GM18507 (cell line): ENCODE measurements around the gene CABP4.
"Not testable (repeated sequence)": the region's sequence is repeated elsewhere in the genome, so short reads cannot be mapped to it uniquely, and the experiment has no call there.

Source experiments
- DNase-seq: peaks from one replicate; pipeline ENCODE4 v3.0.0; 2011; ENCODE audit warnings: low read depth; ENCODE audit not compliant: insufficient read length; ENCODE audit errors: extremely low spot score
- FAIRE-seq: peaks from 2 replicates; lab custom pipeline; 2011; peaks lifted over from hg19 to GRCh38; lab: Jason Lieb, UNC

The CABP4 gene

GRCh38 chr11:67468759-67469507 is 13.8 kb downstream of the CABP4 start, which contains the start of gene TMEM134:
TMEM134 (minus strand) TSS chr11:67469251; CDS start chr11:67469192, 59 bp downstream.
- peak; percentile 69 for FAIRE-seq

GRCh38 chr11:67469508-67469811 is 14.3 kb downstream of the CABP4 start:
- DNase-seq (no peak), FAIRE-seq (no peak)

More at GRCh38 chr11:67468759-67469507, 13.8 kb downstream of the CABP4 start, which contains the start of gene TMEM134:
- peak; percentile 87 for DNase-seq

GRCh38 chr11:67470337-67471002 is 15.3 kb downstream of the CABP4 start:
- no peak for FAIRE-seq
- DNase-seq, result no peak

GRCh38 chr11:67472882-67473281 is 17.7 kb downstream of the CABP4 start:
- DNase-seq (no peak), FAIRE-seq (no peak)

DNA sequence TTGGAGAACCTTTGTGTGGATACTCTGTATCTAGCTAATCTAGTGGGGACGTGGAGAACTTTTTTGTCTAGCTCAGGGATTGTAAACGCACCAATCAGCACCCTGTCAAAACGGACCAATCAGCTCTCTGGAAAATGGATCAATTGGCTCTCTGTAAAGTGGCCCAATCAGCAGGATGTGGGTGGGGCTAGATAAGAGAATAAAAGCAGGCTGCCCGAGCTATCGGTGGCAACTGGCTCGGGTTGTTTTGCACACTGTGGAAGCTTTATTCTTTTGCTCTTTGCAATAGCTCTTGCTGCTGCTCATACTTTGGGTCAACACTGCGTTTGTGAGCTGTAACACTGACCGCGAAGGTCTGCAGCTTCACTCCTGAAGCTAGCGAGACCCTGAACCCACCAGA is 21.5 kb downstream of the CABP4 start:
- DNase-seq, FAIRE-seq: not testable (repeated sequence)

- not testable (repeated sequence) for FAIRE-seq
Observed at GRCh38 chr11:67477344-67478050, 22.3 kb downstream of the CABP4 start.

DNA sequence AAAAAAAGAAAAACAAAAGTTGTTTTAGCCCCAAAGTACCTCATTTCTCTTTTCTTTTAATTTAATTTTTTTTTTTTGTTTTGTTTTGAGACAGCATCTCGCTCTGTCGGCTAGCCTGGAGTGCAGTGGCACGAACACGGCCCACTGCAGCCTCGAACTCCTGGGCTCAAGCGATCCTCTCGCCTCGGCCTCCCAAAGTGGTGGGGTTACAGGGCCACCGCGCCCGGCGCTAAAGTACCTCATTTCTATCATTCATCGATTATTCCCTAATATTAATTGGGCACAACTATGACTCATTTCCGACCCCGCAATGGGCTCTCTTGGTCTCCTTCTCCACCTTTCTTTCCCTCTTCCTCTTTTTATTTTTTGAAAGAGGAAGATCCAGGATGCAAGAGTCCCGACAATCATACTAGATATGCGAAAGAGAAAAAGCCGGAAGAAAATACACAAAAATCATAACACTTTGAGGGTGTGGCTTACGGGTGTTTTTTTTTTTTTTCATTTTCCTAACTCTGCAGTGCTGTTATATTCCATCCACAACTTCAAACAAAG is 27.2 kb downstream of the CABP4 start:
- no peak for FAIRE-seq

More at GRCh38 chr11:67477344-67478050, 22.3 kb downstream of the CABP4 start:
- DNase-seq, result not testable (repeated sequence)

DNA sequence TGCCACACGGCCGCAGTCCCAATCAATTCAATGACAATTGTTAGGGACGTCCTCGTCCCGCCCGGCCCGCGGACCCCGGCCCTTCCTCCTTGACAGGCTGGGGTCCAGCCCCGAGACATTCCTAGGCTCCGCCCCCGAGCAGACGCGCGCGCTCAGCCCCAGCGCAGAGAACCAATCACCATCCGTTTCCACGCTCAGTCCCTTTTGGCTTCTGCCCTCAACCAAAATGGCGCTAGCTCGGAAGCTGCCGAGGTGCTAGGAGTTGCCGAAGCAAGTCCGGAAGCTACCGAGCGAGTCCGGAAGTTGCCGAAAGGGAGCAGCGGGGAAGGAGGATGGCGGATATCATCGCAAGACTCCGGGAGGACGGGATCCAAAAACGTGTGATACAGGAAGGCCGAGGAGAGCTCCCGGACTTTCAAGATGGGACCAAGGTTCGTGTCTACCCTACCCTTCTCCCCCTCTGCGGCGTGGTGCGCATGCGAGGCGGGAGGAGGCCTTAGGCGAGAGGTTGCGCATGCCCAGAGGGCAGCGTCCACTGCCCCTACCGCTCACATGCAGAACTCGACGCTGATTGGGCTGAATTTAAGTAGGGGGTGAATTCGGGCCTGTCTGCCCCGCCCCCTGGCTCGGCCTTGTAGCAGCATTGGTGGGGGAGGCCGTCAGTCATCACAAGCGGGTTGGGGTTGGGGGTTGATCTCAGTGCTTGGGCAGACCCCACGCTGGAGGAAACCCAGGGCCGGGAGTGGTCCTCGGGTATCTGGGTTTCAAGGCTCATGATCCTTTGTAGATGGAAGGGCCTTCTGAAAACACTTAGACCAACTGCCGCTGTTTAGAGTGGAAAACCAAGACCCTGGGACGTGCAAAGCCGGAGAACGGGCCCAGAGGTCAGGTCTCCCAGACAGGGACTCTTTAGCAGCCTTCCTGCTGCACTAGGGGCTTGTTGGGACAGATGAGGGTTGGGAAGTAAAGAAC is 28.0 kb downstream of the CABP4 start, which contains the start of gene AIP:
Gene AIP (plus strand): TSS at position 200 of the 972 bp plus-strand sequence. CDS start 133 bp downstream, at position 333.
- peak; percentile 88 for DNase-seq
- FAIRE-seq, result peak; percentile 96

More for the DNA sequence above, 27.2 kb downstream of the CABP4 start:
- DNase-seq, result no peak

DNA sequence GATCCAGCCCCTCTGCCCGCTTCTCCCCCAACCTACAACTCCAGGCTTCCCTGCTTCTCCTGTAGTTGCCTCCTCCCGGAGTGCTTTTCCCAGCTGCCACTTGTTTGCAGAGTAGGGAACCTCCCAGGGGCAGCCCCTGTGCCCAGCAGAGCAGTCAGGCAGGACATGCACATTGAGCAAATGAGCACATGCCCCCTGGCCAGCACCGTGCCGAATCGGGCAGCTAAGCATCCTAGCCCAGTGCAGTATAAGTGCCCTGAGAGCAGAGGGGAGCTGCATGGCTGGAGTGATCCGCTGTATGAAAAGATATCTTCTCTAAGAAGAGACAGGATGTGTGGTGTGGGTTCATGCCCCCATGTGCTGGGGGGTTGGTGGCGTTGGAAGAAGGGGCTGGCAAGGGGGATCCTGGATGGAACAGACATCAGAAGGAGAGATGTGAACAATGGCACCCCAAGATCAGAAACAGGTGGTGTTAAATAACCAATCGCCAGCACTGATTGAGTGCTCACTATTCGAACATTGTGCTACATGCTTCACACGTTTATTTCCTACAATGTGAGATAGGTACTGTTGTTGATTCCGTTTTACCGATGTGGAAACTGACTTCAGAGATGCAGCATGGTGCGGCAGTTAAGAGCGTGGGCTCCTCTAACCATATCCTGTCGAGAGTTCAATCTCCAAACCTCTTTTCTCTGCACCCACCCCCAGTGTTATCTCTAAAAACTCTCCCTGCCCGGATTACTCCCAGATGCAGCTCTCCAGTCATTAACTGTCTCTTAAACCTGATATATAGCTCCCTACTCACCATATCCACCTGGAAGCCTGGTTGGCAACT is 28.9 kb downstream of the CABP4 start:
- peak; percentile 45 for FAIRE-seq
- no peak for DNase-seq

DNA sequence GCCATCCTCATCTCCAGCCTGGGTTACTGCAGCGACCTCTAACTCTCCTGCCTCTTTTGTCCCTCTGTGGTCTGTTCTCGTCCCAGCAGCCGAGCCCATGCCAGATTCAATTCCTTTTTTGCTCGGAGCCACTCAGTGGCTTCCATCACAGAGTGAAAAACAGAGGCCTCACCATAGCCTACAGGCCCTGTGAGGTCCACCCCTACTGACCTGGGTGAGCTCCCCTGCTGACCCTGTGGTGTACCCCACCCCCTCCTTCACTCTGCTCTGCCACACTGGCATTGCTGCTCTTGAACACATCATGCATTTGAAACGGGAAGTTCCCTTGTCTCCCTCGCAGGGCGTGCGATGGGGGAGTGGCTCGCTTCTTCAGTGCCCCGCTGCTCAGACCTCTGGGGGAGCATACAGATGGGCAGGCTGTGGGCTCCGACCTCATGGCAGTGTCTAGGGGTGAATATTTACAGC is 29.7 kb downstream of the CABP4 start:
- FAIRE-seq (peak; percentile 95), DNase-seq (no peak)

DNA sequence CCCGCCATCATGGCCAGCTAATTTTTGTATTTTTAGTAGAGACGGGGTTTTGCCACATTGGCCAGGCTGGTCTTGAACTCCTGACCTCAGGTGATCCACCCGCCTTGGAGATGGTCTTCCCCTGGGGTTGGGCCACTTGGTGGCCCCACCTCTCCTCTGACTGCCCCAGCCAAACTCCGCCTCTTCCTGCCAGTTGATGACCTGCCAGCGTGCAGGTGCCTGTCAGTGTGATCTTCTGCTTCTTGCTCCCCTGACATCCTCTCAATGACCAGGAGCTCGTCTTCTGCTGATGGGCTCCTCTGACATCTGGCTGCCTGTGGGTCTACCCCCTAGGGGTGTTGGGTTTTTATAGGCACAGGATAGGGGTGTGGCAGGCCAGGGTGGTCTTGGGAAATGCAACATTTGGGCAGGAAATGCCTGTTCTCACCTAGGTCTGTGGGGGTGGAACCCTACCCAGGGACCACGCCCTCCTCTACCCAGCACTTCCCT is 30.8 kb downstream of the CABP4 start:
- FAIRE-seq, result peak; percentile 85
- DNase-seq, result not testable (repeated sequence)

DNA sequence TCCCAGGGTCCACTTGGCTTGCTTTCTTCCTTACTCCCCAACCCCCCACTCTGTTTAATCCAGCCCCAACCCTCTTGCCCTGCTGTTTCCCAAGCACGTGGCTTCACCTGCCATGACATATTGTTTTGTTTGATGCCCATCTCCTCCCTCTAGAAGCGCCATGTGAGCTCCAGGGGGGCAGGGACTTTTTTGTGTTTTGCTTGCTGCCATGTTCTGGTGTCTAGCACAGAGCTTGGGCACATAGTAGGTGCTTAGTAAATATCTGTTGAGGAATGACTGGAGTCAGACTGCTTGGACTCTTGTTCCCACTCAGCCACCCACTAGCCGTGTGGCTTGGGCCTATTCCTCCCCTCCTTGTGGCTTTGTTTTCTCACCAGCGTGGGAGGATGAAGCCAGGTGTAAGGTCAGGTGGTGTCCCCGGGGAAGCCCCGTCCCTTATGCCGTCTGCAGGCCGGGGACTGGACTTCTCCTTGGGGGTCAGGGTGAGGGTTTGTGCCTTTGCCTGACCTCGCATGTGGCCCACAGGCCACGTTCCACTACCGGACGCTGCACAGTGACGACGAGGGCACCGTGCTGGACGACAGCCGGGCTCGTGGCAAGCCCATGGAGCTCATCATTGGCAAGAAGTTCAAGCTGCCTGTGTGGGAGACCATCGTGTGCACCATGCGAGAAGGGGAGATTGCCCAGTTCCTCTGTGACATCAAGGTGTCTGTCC is 31.5 kb downstream of the CABP4 start:
- DNase-seq (no peak), FAIRE-seq (peak; percentile 97)

- FAIRE-seq (no peak), DNase-seq (no peak)
Observed at GRCh38 chr11:67489203-67489884, 34.2 kb downstream of the CABP4 start.

- FAIRE-seq (no peak), DNase-seq (no peak)
Observed at GRCh38 chr11:67489885-67490726, 35.0 kb downstream of the CABP4 start.

GRCh38 chr11:67490727-67491065 is 35.5 kb downstream of the CABP4 start:
- DNase-seq, result no peak
- FAIRE-seq, result no peak
